H1 (cell line): ENCODE measurements around the gene UPF3A. TPM values are rescaled to one million over a fixed set of nuclear protein-coding genes. Genes with fewer than 3 reads are reported as not detected.

Experiments
- CTCF ChIA-PET: fragments of 300-600 bp; sonication (Branson Sonifier 250); formaldehyde crosslinking; loops from one replicate; lab custom pipeline; 2021; ENCODE audit not compliant: partially characterized antibody; lab: Charles Lee
- POLR2A ChIA-PET: fragments of 300-600 bp; sonication (Branson Sonifier 250); formaldehyde crosslinking; loops from one replicate; lab custom pipeline; 2021; ENCODE audit warnings: inconsistent platforms; ENCODE audit not compliant: partially characterized antibody; lab: Charles Lee
- DNase-seq, 2 experiments: peaks; one replicate each; pipeline versions ENCODE4 v3.0.0 to v3.0.0-alpha.2; 2010 to 2022; ENCODE audit warnings: low spot score in 2 of 2, low read depth in 1 of 2, mixed read lengths in 1 of 2
- FAIRE-seq: peaks from 2 replicates; lab custom pipeline; 2011; peaks lifted over from hg19 to GRCh38; lab: Jason Lieb, UNC
- H2AFZ ChIP-seq: 2 replicates; pipeline ENCODE4 v1.8.1; 2012; ENCODE audit warnings: low read length, inconsistent platforms
- H2AK5ac ChIP-seq: 2 replicates; pipeline ENCODE4 v1.6.1; 2013; ENCODE audit warnings: low read depth, low read length
- H2BK120ac ChIP-seq: replicated peaks from 2 replicates; pipeline ENCODE3; 2013; ENCODE audit warnings: low read depth, low read length, inconsistent platforms
- H2BK12ac ChIP-seq: 2 replicates; pipeline ENCODE4 v1.6.1; 2013; ENCODE audit warnings: low read depth, low read length
- H2BK15ac ChIP-seq: 2 replicates; pipeline ENCODE4 v1.6.1; 2013; ENCODE audit warnings: low read length
- H2BK20ac ChIP-seq: 2 replicates; pipeline ENCODE4 v1.6.1; 2013; ENCODE audit warnings: low read length
- H2BK5ac ChIP-seq: 2 replicates; pipeline ENCODE4 v1.6.1; 2013; ENCODE audit warnings: low read depth, low read length
- H3K14ac ChIP-seq: 2 replicates; pipeline ENCODE4 v1.6.1; 2013; ENCODE audit warnings: inconsistent platforms; ENCODE audit not compliant: insufficient read length
- H3K18ac ChIP-seq: 2 replicates; pipeline ENCODE4 v1.6.1; 2013; ENCODE audit warnings: low read length; ENCODE audit errors: extremely low read depth
- H3K23ac ChIP-seq: 2 replicates; pipeline ENCODE4 v1.6.1; 2013; ENCODE audit warnings: inconsistent platforms; ENCODE audit not compliant: insufficient read length
- H3K23me2 ChIP-seq: 2 replicates; pipeline ENCODE4 v1.6.1; 2013; ENCODE audit warnings: low read depth, low read length
- H3K27ac ChIP-seq: 2 replicates; pipeline ENCODE4 v1.6.1; 2011; ENCODE audit warnings: low read depth, low read length, inconsistent platforms
- H3K27me3 ChIP-seq, 4 experiments: replicated peaks in 1 of 4; 1 replicate in 1 of 4; 2 replicates in 3 of 4; pipeline versions ENCODE4 v1.6.1 to v1.8.1; 2011 to 2013; ENCODE audit warnings: low read length in 3 of 4, mild to moderate bottlenecking in 3 of 4, inconsistent platforms in 2 of 4, mixed read lengths in 2 of 4, moderate library complexity in 1 of 4; ENCODE audit not compliant: control insufficient read depth in 3 of 4, insufficient read depth in 3 of 4; ENCODE audit errors: extremely low read depth in 1 of 4
- H3K36me3 ChIP-seq, 4 experiments: 2 replicates each; pipeline versions ENCODE4 v1.6.1 to v1.8.1; 2011 to 2013; ENCODE audit warnings: mild to moderate bottlenecking in 4 of 4, low read length in 3 of 4, moderate library complexity in 2 of 4, control low read depth in 1 of 4, inconsistent platforms in 1 of 4; ENCODE audit not compliant: insufficient read depth in 4 of 4, control insufficient read depth in 2 of 4
- H3K4ac ChIP-seq: replicated peaks from 2 replicates; pipeline ENCODE3; 2013; ENCODE audit warnings: low read length, low read depth, mixed read lengths, inconsistent platforms; ENCODE audit not compliant: insufficient read length
- H3K4me1 ChIP-seq, 4 experiments: replicated peaks in 1 of 4; 1 replicate in 1 of 4; 2 replicates in 3 of 4; pipeline versions ENCODE4 v1.6.1 to v1.8.1; 2011 to 2013; ENCODE audit warnings: low read length in 3 of 4, inconsistent platforms in 2 of 4, mixed read lengths in 1 of 4; ENCODE audit not compliant: insufficient read depth in 4 of 4, control insufficient read depth in 3 of 4
- H3K4me2 ChIP-seq, 2 experiments: 2 replicates each; pipeline versions ENCODE4 v1.6.1 to v1.8.1; 2011 to 2013; ENCODE audit warnings: low read depth in 2 of 2, low read length in 2 of 2, control low read depth in 1 of 2, inconsistent platforms in 1 of 2, mild to moderate bottlenecking in 1 of 2; ENCODE audit not compliant: insufficient read depth in 1 of 2
- H3K4me3 ChIP-seq, 4 experiments: fragments of 200-600, 300-600 bp in 1 of 4; sonication (generic), shearing (Covaris generic), sonication (Bioruptor Twin) in 1 of 4; 2 replicates each; pipeline versions ENCODE4 v1.5.1 to v1.8.1; 2011 to 2016; ENCODE audit warnings: low read length in 4 of 4, low read depth in 3 of 4, control low read depth in 2 of 4, inconsistent platforms in 2 of 4, mild to moderate bottlenecking in 2 of 4, mixed read lengths in 1 of 4, moderate library complexity in 1 of 4; ENCODE audit not compliant: insufficient read depth in 2 of 4; ENCODE audit errors: extremely low read depth in 1 of 4
- H3K56ac ChIP-seq: replicated peaks from 2 replicates; pipeline ENCODE3; 2013; ENCODE audit warnings: low read depth, mild to moderate bottlenecking, mixed read lengths, low read length, inconsistent platforms; ENCODE audit not compliant: insufficient read length
- H3K79me1 ChIP-seq: 2 replicates; pipeline ENCODE4 v1.6.1; 2013; ENCODE audit warnings: low read depth, low read length, control low read depth
- H3K79me2 ChIP-seq, 2 experiments: 2 replicates each; pipeline versions ENCODE4 v1.6.1 to v1.8.1; 2012 to 2013; ENCODE audit warnings: low read length in 2 of 2, mild to moderate bottlenecking in 2 of 2, inconsistent platforms in 1 of 2; ENCODE audit not compliant: insufficient read depth in 2 of 2, control insufficient read depth in 1 of 2
- H3K9ac ChIP-seq, 4 experiments: replicated peaks in 1 of 4; 1 replicate in 1 of 4; 2 replicates in 3 of 4; pipeline versions ENCODE4 v1.6.1 to v1.8.1; 2011 to 2013; ENCODE audit warnings: low read depth in 3 of 4, low read length in 3 of 4, control low read depth in 2 of 4, mild to moderate bottlenecking in 2 of 4, moderate library complexity in 2 of 4, inconsistent platforms in 1 of 4; ENCODE audit errors: extremely low read depth in 1 of 4
- H3K9me3 ChIP-seq, 2 experiments: 2 replicates each; pipeline versions ENCODE4 v1.6.1 to v1.8.1; 2012 to 2013; ENCODE audit warnings: mild to moderate bottlenecking in 2 of 2, moderate library complexity in 2 of 2, control low read depth in 1 of 2, inconsistent platforms in 1 of 2, low read depth in 1 of 2, low read length in 1 of 2, mixed read lengths in 1 of 2; ENCODE audit not compliant: insufficient read depth in 2 of 2
- H4K20me1 ChIP-seq, 2 experiments: replicated peaks in 1 of 2; 2 replicates each; pipeline versions ENCODE3 to v1.8.1; 2011 to 2013; ENCODE audit warnings: inconsistent platforms in 2 of 2, low read length in 2 of 2, mild to moderate bottlenecking in 1 of 2; ENCODE audit not compliant: insufficient read depth in 2 of 2, control insufficient read depth in 1 of 2
- H4K5ac ChIP-seq: 2 replicates; pipeline ENCODE4 v1.6.1; 2013; ENCODE audit warnings: low read length, low read depth, mixed read lengths, inconsistent platforms; ENCODE audit not compliant: insufficient read length
- H4K8ac ChIP-seq: 2 replicates; pipeline ENCODE4 v1.8.0; 2013; ENCODE audit warnings: mild to moderate bottlenecking, moderate library complexity, low read length, inconsistent platforms; ENCODE audit not compliant: insufficient read depth; ENCODE audit errors: extremely low read depth
- H4K91ac ChIP-seq: replicated peaks from 2 replicates; pipeline ENCODE3; 2013; ENCODE audit warnings: low read length, mixed read lengths, inconsistent platforms; ENCODE audit not compliant: insufficient read length
- CEBPB ChIP-seq: IDR thresholded peaks from 2 replicates; pipeline ENCODE4 v1.6.1; 2012; ENCODE audit warnings: low read depth, low read length
- JUND ChIP-seq: IDR thresholded peaks from 2 replicates; pipeline ENCODE4 v1.6.1; 2011; ENCODE audit warnings: mild to moderate bottlenecking, improper control_type of control experiment, low read length
- WGBS, 2 experiments: shearing (Covaris generic) in 1 of 2; methylation state at CpG; one replicate each; pipeline versions ENCODE4 v1.1.6 to v1.1.7; 2013 to 2015; ENCODE audit warnings: low lambda C conversion rate in 2 of 2, mixed read lengths in 2 of 2, inconsistent platforms in 1 of 2, low coverage in 1 of 2, missing lambda C conversion rate in 1 of 2; ENCODE audit not compliant: insufficient replicate concordance in 2 of 2, insufficient coverage in 1 of 2, insufficient read length in 1 of 2; ENCODE audit errors: extremely low coverage in 1 of 2, missing lambda C conversion rate in 1 of 2; 5-methylcytosine and 5-hydroxymethylcytosine counted together
- polyA plus RNA-seq, 7 experiments: library from polyadenylated mRNA; depleted of rRNA in 3 of 7; stranded (reverse) in 5 of 7; unstranded in 2 of 7; fragments of >200 nt in 5 of 7; fragments of 200-250 nt in 2 of 7; gene quantifications; 1 replicate in 5 of 7; 2 replicates in 1 of 7; 4 replicates in 1 of 7; pipeline versions ENCODE4 v1.2.1 to v1.2.3, GENCODE V29; 2011 to 2013; ENCODE audit warnings: missing spikeins in 2 of 7, mixed read lengths in 2 of 7
- total RNA-seq: library from RNA; stranded (reverse); fragmentation: NEBNext Ultra II Directional; extraction: Animal tissue kit (Norgen Biotek cat#: 25700); gene quantifications from 2 replicates; pipeline ENCODE4 v1.2.1, GENCODE V29; 2021

The UPF3A gene
- total and polyA plus RNA-seq, 2 of the 8 experiments (the other 6 are each of a cell fraction or from before 2014, with no cell fraction given), result 47.1 to 58.2 TPM

DNA sequence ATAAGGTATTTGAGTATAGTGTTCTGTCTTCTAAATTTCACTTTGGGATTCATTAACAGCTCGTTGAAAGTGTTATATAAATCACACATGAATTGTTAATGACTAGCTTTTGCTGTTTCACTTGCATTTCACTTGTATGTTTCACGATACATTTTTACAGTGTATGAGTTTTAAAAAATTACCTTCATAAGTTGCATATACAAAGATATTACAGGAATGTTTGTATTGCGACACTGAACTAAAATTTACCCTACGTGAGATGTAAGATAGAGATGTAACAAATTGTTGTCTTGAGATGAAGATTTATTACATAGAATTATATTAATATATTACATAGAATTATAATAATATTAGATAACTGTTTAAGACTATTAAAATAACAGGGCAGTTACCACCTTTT, 45.2 kb upstream of the UPF3A start:
- no peak overlapping the region for H2AFZ ChIP-seq
- H3K14ac ChIP-seq, result no peak overlapping the region
- peaks cover 0 to 4% (median 4%) of the 10 kb centered on the region in 4 experiments; a peak in 3 of 7 replicates for H3K4me1 ChIP-seq
- H3K36me3 ChIP-seq, result peaks cover 16 to 42% (median 32%) of the 10 kb centered on the region in 4 experiments
- H3K9ac ChIP-seq, result no peak overlapping the region; a peak in 1 of 7 replicates
- no peaks in the 10 kb centered on the region for H3K27me3 ChIP-seq
- no peak overlapping the region for H3K18ac ChIP-seq
- FAIRE-seq, result no peak
- H4K20me1 ChIP-seq, result peaks cover 6 to 8% of the 10 kb centered on the region in 2 experiments
- no peak overlapping the region for H4K5ac ChIP-seq
- H3K9me3 ChIP-seq, result no peaks in the 10 kb centered on the region
- 90% methylated on average over 4 of the region's 4 CpGs; no CpG with 5 or more reads in 1 of the 2 experiments for WGBS, 2 experiments
- H2BK12ac ChIP-seq, result no peak overlapping the region
- no peak overlapping the region for H2BK15ac ChIP-seq
- peak overlapping the region; percentile 66 to 67 for H3K4me2 ChIP-seq
- no peak overlapping the region for H4K91ac ChIP-seq
- TF ChIP-seq JUND, result no peak
- 0 out of 2 replicates have a peak, but pooled peaks have one; percentile 20 for TF ChIP-seq CEBPB
- TF ChIP-seq, all 59 proteins: peak for 1
- Histone ChIP-seq H3K27ac (no peak overlapping the region), H2BK5ac (no peak overlapping the region), H3K23me2 (peaks cover 4% of the 10 kb centered on the region), H3K23ac (no peak overlapping the region), H4K8ac (no peak overlapping the region), H2AK5ac (no peak overlapping the region), H3K4ac (no peak overlapping the region), H2BK120ac (no peak overlapping the region), H3K4me3 (peak overlapping the region; percentile 76 to 88 (median 80); a peak in 6 of 8 replicates), H3K79me1 (peaks cover 2% of the 10 kb centered on the region; the same call in 1 of the 2 replicates), H2BK20ac (no peak overlapping the region), H3K56ac (no peak overlapping the region), H3K79me2 (peaks cover 6 to 21% of the 10 kb centered on the region in 2 experiments; a peak in 3 of 4 replicates)
- ChIA-PET POLR2A (interaction anchor here (1.0 to 5.3 kb wide), 4 partner anchors 9 to 35 kb away, joined by 6 to 33 read pairs (median 10); no protein-coding TSS in a partner anchor), CTCF (interaction anchor here (0.7 to 1.9 kb wide), 3 partner anchors 10 to 433 kb away, joined by 3 to 5 read pairs (median 4); no protein-coding TSS in a partner anchor)
- no peak for DNase-seq
